ENCODE measurements around the gene SARDH. TPM values are rescaled to one million over a fixed set of nuclear protein-coding genes. Genes with fewer than 3 reads are reported as not detected.

SARDH gene
- total RNA-seq, 2 donors from 2014 or later: 8.4 to 11.2 TPM

DNA sequence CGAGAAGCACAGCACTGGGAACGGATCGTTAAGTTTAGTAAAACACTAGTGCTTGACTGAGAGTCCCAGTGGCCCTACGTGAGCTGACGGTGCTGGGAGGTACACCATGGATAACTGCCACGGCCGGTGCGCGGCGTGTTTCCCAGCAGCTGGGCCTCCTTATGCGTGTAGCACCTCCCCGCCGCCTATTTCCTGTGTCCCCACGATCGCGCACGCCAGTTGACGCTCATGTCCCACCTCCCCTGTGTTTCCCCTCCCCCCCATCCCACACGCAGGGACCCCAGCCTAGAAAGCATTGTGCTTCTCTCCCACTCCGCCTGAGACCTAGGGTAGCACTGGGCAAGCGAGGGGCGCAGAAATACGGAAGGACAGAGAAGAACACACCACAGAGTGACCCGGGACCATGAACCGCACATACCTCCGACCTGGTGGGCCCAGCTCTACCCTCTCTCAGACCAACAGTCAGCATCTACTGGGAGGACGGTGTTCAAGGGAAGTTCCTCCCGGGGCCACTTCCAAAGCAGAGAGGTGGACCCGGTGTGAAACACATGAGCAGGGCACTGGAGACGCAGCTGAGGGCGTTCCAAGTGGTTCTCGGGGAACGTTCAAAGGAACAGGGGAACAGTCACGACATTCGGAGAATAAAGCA, 56.4 kb downstream of the SARDH start:
- H3K27ac Mint-ChIP-seq: no peak overlapping the region
- Histone ChIP-seq H3K4me3 (ENCODE audit: low read length) (no peak overlapping the region), H3K9me3 (ENCODE audit: control insufficient read depth, low read length) (no peaks in the 10 kb centered on the region), H3K36me3 (ENCODE audit: control insufficient read depth, insufficient read depth, low read length) (no peaks in the 10 kb centered on the region), H3K27ac (ENCODE audit: low read depth, low read length) (no peak overlapping the region), H3K4me1 (ENCODE audit: control insufficient read depth, insufficient read depth, low read length) (peaks cover 3% of the 10 kb centered on the region), H3K27me3 (ENCODE audit: control insufficient read depth, insufficient read depth, low read length, poor library complexity, severe bottlenecking) (no peaks in the 10 kb centered on the region), H3K9ac (ENCODE audit: extremely low read depth, low read length, poor library complexity, severe bottlenecking) (no peak overlapping the region)
- 91 to 96% methylated on average over 26 to 35 of the region's 35 CpGs for WGBS, 2 experiments (ENCODE audit: insufficient coverage in 1 of 2, insufficient read length in 1 of 2)
- H3K4me3 Mint-ChIP-seq: no peak overlapping the region
- H3K27me3 Mint-ChIP-seq (ENCODE audit: insufficient read depth): no peaks in the 10 kb centered on the region
- H3K4me1 Mint-ChIP-seq: no peaks in the 10 kb centered on the region
- TF ChIP-seq, protein P1, sequence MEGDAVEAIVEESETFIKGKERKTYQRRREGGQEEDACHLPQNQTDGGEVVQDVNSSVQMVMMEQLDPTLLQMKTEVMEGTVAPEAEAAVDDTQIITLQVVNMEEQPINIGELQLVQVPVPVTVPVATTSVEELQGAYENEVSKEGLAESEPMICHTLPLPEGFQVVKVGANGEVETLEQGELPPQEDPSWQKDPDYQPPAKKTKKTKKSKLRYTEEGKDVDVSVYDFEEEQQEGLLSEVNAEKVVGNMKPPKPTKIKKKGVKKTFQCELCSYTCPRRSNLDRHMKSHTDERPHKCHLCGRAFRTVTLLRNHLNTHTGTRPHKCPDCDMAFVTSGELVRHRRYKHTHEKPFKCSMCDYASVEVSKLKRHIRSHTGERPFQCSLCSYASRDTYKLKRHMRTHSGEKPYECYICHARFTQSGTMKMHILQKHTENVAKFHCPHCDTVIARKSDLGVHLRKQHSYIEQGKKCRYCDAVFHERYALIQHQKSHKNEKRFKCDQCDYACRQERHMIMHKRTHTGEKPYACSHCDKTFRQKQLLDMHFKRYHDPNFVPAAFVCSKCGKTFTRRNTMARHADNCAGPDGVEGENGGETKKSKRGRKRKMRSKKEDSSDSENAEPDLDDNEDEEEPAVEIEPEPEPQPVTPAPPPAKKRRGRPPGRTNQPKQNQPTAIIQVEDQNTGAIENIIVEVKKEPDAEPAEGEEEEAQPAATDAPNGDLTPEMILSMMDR (conservative IDR thresholded peaks at IDR 0.05): no peak
- H3K36me3 Mint-ChIP-seq (ENCODE audit: low read depth): no peaks in the 10 kb centered on the region
- DNase-seq: no peak
- no peaks in the 10 kb centered on the region for H3K9me3 Mint-ChIP-seq

DNA sequence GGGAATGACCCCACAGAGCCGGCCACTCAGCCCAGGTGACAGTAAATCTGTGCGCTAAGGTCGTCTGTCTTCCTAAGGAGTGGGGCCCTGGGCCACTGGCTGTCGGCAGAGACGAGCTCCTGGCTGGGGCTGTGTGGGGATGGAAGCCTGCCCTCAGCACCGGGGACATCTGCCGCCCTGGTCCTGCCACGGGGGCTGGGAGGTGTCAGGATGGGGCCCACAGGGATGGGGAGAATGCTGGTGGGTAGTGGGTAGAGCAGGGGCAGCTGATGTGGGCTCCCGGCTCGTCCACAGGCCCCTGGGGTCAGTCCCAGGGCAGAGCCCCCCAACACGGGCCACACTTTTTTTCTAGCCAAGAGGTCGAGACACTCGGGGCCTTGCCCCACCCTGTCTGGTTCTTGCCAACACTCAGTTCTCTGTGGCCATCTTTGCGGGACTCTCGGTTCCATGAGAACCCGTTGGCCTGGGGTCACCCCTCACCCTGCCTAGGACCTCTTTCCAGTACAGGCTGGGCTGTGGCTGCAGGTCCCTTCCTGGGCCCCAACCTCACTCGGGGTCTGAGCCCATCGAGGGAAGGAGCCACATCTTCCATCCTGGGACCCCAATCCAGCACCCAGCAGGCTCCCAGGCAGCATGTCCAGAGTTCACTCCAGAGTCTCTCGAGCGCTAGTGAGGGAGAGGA, 57.0 kb downstream of the SARDH start:
- H3K27me3 ChIP-seq (ENCODE audit: control insufficient read depth, insufficient read depth, low read length, poor library complexity, severe bottlenecking): no peaks in the 10 kb centered on the region
- H3K27ac ChIP-seq (ENCODE audit: low read depth, low read length): no peak overlapping the region
- no peak overlapping the region for H3K4me3 Mint-ChIP-seq
- no peaks in the 10 kb centered on the region for H3K27me3 Mint-ChIP-seq (ENCODE audit: insufficient read depth)
- no peak overlapping the region for H3K4me3 ChIP-seq (ENCODE audit: low read length)
- no peaks in the 10 kb centered on the region for H3K4me1 Mint-ChIP-seq
- WGBS, 2 experiments (ENCODE audit: insufficient coverage in 1 of 2, insufficient read length in 1 of 2): 92 to 95% methylated on average over 13 to 20 of the region's 20 CpGs
- no peaks in the 10 kb centered on the region for H3K9me3 ChIP-seq (ENCODE audit: control insufficient read depth, low read length)
- no peaks in the 10 kb centered on the region for H3K9me3 Mint-ChIP-seq
- H3K36me3 ChIP-seq (ENCODE audit: control insufficient read depth, insufficient read depth, low read length): no peaks in the 10 kb centered on the region
- H3K36me3 Mint-ChIP-seq (ENCODE audit: low read depth): no peaks in the 10 kb centered on the region
- TF ChIP-seq, protein P1 (conservative IDR thresholded peaks at IDR 0.05): no peak
- DNase-seq: no peak
- no peak overlapping the region for H3K9ac ChIP-seq (ENCODE audit: extremely low read depth, low read length, poor library complexity, severe bottlenecking)
- no peak overlapping the region for H3K27ac Mint-ChIP-seq
- peaks cover 3% of the 10 kb centered on the region for H3K4me1 ChIP-seq (ENCODE audit: control insufficient read depth, insufficient read depth, low read length)

DNA sequence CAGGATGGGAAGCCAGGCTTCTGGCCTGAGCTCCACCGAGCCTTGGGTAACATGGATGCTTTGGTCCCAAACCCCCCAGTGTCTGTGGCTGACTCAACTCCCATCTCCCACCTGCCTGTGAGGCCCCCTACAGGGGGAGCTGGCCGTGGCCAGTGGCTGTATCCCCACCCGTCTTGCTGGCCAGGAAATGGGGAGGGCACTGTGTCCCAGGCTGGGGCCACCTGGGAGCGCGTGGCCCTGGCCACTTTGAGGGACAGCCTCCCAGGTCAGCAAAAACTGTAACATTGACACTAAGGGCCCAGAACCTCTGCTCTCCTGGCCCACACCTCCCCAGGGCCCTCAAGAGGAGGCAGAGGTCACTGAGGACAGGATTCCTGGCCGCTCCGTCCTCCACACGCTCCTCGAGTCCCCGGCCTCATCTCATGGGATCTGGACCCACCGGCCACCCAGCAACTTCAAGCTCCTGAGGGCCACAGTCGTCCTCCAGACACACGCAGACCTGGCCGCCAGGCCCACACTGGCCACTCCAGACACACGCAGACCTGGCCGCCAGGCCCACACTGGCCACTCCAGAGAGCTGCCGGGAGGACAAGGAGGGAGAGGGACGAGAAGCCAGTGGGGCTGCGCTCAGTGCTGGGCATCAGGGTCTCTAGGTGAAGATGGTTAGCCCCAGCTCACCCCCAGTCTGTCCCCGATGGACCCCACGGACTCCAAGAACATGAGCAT, 57.7 kb downstream of the SARDH start:
- H3K9ac ChIP-seq (ENCODE audit: extremely low read depth, low read length, poor library complexity, severe bottlenecking): no peak overlapping the region
- H3K9me3 Mint-ChIP-seq: no peaks in the 10 kb centered on the region
- TF ChIP-seq, protein P1 (conservative IDR thresholded peaks at IDR 0.05): peak; percentile 11
- H3K9me3 ChIP-seq (ENCODE audit: control insufficient read depth, low read length): no peaks in the 10 kb centered on the region
- DNase-seq: no peak
- no peaks in the 10 kb centered on the region for H3K27me3 ChIP-seq (ENCODE audit: control insufficient read depth, insufficient read depth, low read length, poor library complexity, severe bottlenecking)
- no peak overlapping the region for H3K27ac Mint-ChIP-seq
- H3K27ac ChIP-seq (ENCODE audit: low read depth, low read length): no peak overlapping the region
- 89 to 93% methylated on average over 5 to 21 of the region's 21 CpGs for WGBS, 2 experiments (ENCODE audit: insufficient coverage in 1 of 2, insufficient read length in 1 of 2)
- no peaks in the 10 kb centered on the region for H3K27me3 Mint-ChIP-seq (ENCODE audit: insufficient read depth)
- H3K4me3 ChIP-seq (ENCODE audit: low read length): no peak overlapping the region
- H3K36me3 ChIP-seq (ENCODE audit: control insufficient read depth, insufficient read depth, low read length): no peaks in the 10 kb centered on the region
- no peaks in the 10 kb centered on the region for H3K36me3 Mint-ChIP-seq (ENCODE audit: low read depth)
- peaks cover 3% of the 10 kb centered on the region for H3K4me1 ChIP-seq (ENCODE audit: control insufficient read depth, insufficient read depth, low read length)
- no peak overlapping the region for H3K4me3 Mint-ChIP-seq
- H3K4me1 Mint-ChIP-seq: no peaks in the 10 kb centered on the region

Data from endodermal cell (in vitro differentiated cells).